Measurements from ENCODE around the gene TFEB. TPM values are rescaled to one million over a fixed set of nuclear protein-coding genes. Genes with fewer than 3 reads are reported as not detected.

TFEB gene
- total RNA-seq, 1 experiment from 2014 or later: 16.2 TPM

DNA sequence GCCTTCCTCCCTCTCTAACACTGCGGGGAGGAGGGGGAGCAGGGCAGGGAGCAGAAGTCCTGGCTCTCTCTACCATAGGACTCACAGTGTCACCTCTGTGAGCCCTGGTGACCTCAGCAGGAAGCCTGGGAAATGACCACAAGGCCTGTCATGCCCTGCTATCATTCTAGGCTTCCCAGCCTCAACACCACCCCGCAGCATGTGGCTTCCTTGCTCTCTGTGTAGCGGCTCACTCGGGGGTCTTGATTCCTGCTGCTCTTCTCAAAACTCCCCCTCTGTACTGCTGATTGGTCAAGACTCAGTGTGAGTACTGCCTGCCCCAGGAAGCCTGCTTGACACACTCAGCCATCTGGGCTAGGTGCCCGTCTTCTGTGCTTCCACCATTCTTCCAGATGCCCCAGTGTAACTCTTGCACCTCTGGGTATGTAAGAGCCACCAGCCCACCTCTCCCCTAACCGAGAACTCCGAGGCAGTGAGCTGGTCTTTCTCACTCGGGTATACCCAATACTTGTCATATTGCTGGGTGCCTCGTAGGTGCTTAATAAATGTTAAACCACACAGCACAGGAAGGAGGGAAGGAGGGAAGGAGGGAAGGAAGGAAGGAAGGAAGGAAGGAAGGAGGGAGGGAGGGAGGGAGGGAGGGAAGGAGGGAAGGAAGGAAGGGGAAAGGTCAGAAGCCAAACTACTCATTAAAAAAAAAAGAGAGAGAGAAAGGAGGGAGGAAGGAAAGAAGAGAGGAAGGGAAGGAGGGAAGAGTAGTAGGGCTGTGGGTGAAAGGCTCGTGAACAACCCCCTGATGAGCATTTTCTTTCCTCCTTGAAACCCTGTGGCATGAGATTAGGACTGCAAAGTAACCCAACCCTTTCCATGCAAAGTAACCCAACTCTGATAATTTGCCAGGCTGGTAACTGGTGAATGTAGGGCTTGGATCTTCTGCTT is 92.2 kb downstream of the TFEB start:
- Mint-ChIP-seq H3K36me3 (ENCODE audit: insufficient read depth, unreplicated experiment) (peaks cover 18% of the 10 kb centered on the region), H3K9me3 (ENCODE audit: unreplicated experiment) (no peaks in the 10 kb centered on the region), H3K27me3 (ENCODE audit: insufficient read depth, unreplicated experiment) (no peaks in the 10 kb centered on the region), H3K4me3 (ENCODE audit: unreplicated experiment) (no peak overlapping the region), H3K27ac (ENCODE audit: low read depth, unreplicated experiment) (peak overlapping the region; percentile 91), H3K4me1 (ENCODE audit: insufficient read depth, unreplicated experiment) (peaks cover 26% of the 10 kb centered on the region)
- CTCF ChIA-PET: interaction anchor here (0.8 to 1.7 kb wide), 6 partner anchors 13 to 276 kb away, joined by 3 to 7 read pairs (median 5); no protein-coding TSS in a partner anchor
- intact Hi-C loops (cut with micrococcal nuclease): no loop called here
- BruUV-seq (replicated peaks): no TSS peak
- TF ChIP-seq, protein P1, sequence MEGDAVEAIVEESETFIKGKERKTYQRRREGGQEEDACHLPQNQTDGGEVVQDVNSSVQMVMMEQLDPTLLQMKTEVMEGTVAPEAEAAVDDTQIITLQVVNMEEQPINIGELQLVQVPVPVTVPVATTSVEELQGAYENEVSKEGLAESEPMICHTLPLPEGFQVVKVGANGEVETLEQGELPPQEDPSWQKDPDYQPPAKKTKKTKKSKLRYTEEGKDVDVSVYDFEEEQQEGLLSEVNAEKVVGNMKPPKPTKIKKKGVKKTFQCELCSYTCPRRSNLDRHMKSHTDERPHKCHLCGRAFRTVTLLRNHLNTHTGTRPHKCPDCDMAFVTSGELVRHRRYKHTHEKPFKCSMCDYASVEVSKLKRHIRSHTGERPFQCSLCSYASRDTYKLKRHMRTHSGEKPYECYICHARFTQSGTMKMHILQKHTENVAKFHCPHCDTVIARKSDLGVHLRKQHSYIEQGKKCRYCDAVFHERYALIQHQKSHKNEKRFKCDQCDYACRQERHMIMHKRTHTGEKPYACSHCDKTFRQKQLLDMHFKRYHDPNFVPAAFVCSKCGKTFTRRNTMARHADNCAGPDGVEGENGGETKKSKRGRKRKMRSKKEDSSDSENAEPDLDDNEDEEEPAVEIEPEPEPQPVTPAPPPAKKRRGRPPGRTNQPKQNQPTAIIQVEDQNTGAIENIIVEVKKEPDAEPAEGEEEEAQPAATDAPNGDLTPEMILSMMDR (IDR thresholded peaks at IDR 0.05; ENCODE audit: unreplicated experiment): no peak
- DNase-seq (ENCODE audit: unreplicated experiment): no peak
- POLR2A ChIA-PET: interaction anchor here (0.6 to 1.4 kb wide), 2 partner anchors 17 to 80 kb away, joined by 3 to 10 read pairs; no protein-coding TSS in a partner anchor

DNA sequence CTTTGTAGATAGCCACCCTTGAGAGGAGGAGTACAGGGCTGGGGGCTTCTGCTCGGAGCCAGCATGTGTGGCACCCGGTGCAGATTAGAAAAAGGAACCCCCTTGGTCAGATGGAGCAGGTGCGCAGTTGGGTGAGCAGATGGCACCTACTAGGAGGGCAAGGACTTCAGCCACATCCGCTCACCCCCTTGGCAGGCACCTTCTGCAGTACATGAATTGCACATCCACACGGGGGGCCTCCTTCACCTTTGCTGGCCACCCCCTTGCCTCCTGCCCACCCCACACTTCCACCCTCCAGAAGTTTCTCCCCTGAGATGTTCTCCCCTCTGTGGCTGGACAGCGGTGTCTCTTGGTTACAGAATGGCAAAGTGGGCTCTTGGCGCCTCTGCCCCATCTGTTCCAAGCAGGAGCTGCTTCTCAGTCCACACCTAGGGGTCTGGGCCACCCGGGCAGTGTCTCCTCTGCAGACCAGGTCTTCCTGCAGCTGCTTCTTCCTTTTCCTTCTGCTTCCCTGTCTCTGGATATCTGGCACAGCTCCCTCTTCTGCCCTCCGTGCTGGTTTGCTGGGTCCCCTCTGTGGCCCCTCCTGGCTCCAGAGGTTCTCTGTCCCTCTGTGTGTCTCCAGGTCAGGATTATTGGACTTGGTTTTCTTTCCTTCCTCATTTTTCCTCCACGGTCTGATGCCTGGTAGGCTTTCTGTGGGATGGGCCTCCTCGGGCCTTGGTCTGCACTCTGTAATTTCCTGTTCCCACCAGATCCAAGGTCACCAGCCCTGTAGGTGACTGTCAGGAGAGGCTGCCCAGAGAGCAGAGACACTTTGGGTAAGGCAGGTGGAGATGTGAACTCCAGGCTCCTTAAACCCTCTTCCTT is 93.1 kb downstream of the TFEB start:
- Mint-ChIP-seq H3K27ac (ENCODE audit: low read depth, unreplicated experiment) (no peak overlapping the region), H3K9me3 (ENCODE audit: unreplicated experiment) (no peaks in the 10 kb centered on the region), H3K36me3 (ENCODE audit: insufficient read depth, unreplicated experiment) (peaks cover 13% of the 10 kb centered on the region), H3K27me3 (ENCODE audit: insufficient read depth, unreplicated experiment) (no peaks in the 10 kb centered on the region), H3K4me1 (ENCODE audit: insufficient read depth, unreplicated experiment) (peaks cover 26% of the 10 kb centered on the region), H3K4me3 (ENCODE audit: unreplicated experiment) (peak overlapping the region; percentile 7)
- TF ChIP-seq, protein P1 (IDR thresholded peaks at IDR 0.05; ENCODE audit: unreplicated experiment): no peak
- intact Hi-C loops (cut with micrococcal nuclease): no loop called here
- ChIA-PET CTCF (interaction anchor here (1.7 kb wide), 1 partner anchor 40 kb away, joined by 7 read pairs; no protein-coding TSS in a partner anchor), POLR2A (interaction anchor here (0.6 kb wide), 3 partner anchors 81 to 181 kb away, joined by 3 read pairs; no protein-coding TSS in a partner anchor)
- DNase-seq (ENCODE audit: unreplicated experiment): no peak
- BruUV-seq (replicated peaks): no TSS peak

DNA sequence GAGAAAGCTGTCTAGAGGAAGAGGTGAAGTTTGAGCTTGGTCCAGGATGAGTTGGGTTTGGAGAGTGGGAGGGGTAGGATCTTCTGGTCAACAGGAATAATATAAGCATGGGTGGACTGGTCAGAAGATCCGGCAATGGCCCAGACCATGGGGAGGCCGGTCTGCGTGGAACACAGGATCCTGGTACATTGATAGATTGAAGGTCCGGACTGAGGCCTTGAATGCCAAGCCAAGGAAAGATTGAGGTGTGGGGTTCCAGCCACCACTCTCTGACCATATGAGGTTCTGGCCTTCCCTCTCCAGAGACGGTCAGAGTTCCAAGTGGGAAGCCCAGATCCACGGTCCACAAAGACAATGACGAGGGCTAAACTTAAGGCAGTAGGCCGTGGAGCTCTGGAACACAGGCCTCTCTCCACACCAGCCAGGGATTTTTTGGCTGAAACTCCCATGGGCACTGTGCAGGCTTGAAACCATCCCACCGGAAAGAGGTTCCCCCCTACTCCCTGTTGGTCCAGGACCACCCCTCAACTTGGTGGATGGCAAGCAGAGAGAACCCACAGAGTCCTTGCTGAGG is 94.0 kb downstream of the TFEB start:
- no peak for DNase-seq (ENCODE audit: unreplicated experiment)
- Mint-ChIP-seq H3K4me1 (ENCODE audit: insufficient read depth, unreplicated experiment) (peaks cover 26% of the 10 kb centered on the region), H3K27ac (ENCODE audit: low read depth, unreplicated experiment) (no peak overlapping the region), H3K27me3 (ENCODE audit: insufficient read depth, unreplicated experiment) (no peaks in the 10 kb centered on the region), H3K36me3 (ENCODE audit: insufficient read depth, unreplicated experiment) (peaks cover 13% of the 10 kb centered on the region), H3K4me3 (ENCODE audit: unreplicated experiment) (no peak overlapping the region), H3K9me3 (ENCODE audit: unreplicated experiment) (no peaks in the 10 kb centered on the region)
- BruUV-seq (replicated peaks): TSS peak; percentile 4
- CTCF ChIA-PET: interaction anchor here (1.7 kb wide), 1 partner anchor 39 kb away, joined by 7 read pairs; no protein-coding TSS in a partner anchor
- intact Hi-C loops (cut with micrococcal nuclease): no loop called here
- TF ChIP-seq, protein P1 (IDR thresholded peaks at IDR 0.05; ENCODE audit: unreplicated experiment): no peak
- POLR2A ChIA-PET: interaction anchor here (0.6 kb wide), 2 partner anchors 112 to 564 kb away, joined by 3 read pairs; no protein-coding TSS in a partner anchor
